Loucy (cell line): ENCODE results near the gene ITSN1.

ENCODE experiments used
- H2AFZ ChIP-seq: fragments of 200-600 bp; sonication (generic); 2 replicates; pipeline ENCODE4 v1.6.0; 2016; ENCODE audit warnings: antibody characterized with exemption, mild to moderate bottlenecking, low read length, moderate library complexity
- H3F3A ChIP-seq: fragments of 200-600 bp; 2 replicates; pipeline ENCODE4 v1.6.0; 2016; ENCODE audit warnings: antibody characterized with exemption, low read depth, mild to moderate bottlenecking
- H3K27me3 ChIP-seq: fragments of 200-600 bp; sonication (generic); 2 replicates; pipeline ENCODE4 v1.6.1; 2014; ENCODE audit warnings: low read length, mild to moderate bottlenecking; ENCODE audit not compliant: insufficient read depth, poor library complexity, severe bottlenecking
- H3K36me3 ChIP-seq: fragments of 200-600 bp; sonication (generic); 2 replicates; pipeline ENCODE4 v1.6.1; 2016; ENCODE audit warnings: low read length; ENCODE audit not compliant: insufficient read depth
- H3K4me1 ChIP-seq: fragments of 200-600 bp; sonication (generic); 2 replicates; pipeline ENCODE4 v1.5.1; 2014; ENCODE audit warnings: low read length, mild to moderate bottlenecking; ENCODE audit not compliant: insufficient read depth, poor library complexity, severe bottlenecking
- H3K4me2 ChIP-seq: fragments of 200-600 bp; sonication (generic); 2 replicates; pipeline ENCODE4 v1.6.0; 2014; ENCODE audit warnings: antibody characterized with exemption, low read length, low read depth, mild to moderate bottlenecking; ENCODE audit not compliant: poor library complexity, severe bottlenecking
- H3K4me3 ChIP-seq: fragments of 200-600 bp; sonication (generic); 2 replicates; pipeline ENCODE4 v1.5.1; 2014; ENCODE audit warnings: low read length, mild to moderate bottlenecking, mixed read lengths; ENCODE audit not compliant: poor library complexity, severe bottlenecking
- H3K79me2 ChIP-seq: fragments of 200-600 bp; sonication (generic); 2 replicates; pipeline ENCODE4 v1.6.1; 2014; ENCODE audit warnings: low read length; ENCODE audit not compliant: insufficient read depth
- H3K9ac ChIP-seq: fragments of 200-600 bp; sonication (generic); 2 replicates; pipeline ENCODE4 v1.6.0; 2014; ENCODE audit warnings: mild to moderate bottlenecking, low read depth, low read length, moderate library complexity; ENCODE audit not compliant: poor library complexity, severe bottlenecking
- H3K9me2 ChIP-seq: fragments of 200-600 bp; sonication (generic); replicated peaks from 2 replicates; pipeline ENCODE4 v1.6.1; 2016; ENCODE audit warnings: low read depth, low read length, mixed read lengths
- H3K9me3 ChIP-seq: fragments of 200-600 bp; sonication (generic); 2 replicates; pipeline ENCODE4 v1.6.1; 2014; ENCODE audit warnings: mild to moderate bottlenecking, antibody characterized with exemption, low read length, low read depth; ENCODE audit not compliant: insufficient read depth
- H4K20me1 ChIP-seq: fragments of 200-600 bp; sonication (generic); 2 replicates; pipeline ENCODE4 v1.6.0; 2014; ENCODE audit warnings: antibody characterized with exemption, low read length, mild to moderate bottlenecking; ENCODE audit not compliant: insufficient read depth, poor library complexity, severe bottlenecking
- EZH2phosphoT487 ChIP-seq: fragments of 200-600 bp; IDR thresholded peaks from 2 replicates; pipeline ENCODE4 v1.6.1; 2018; ENCODE audit warnings: antibody characterized with exemption, mild to moderate bottlenecking, moderate library complexity, borderline replicate concordance
- TF ChIP-seq, protein P1 (sequence below): fragments of 200-600 bp; sonication (generic); conservative IDR thresholded peaks from 2 replicates; pipeline ENCODE4 v1.5.1; 2014; ENCODE audit warnings: mild to moderate bottlenecking, antibody characterized with exemption, low read length

ITSN1 gene

DNA sequence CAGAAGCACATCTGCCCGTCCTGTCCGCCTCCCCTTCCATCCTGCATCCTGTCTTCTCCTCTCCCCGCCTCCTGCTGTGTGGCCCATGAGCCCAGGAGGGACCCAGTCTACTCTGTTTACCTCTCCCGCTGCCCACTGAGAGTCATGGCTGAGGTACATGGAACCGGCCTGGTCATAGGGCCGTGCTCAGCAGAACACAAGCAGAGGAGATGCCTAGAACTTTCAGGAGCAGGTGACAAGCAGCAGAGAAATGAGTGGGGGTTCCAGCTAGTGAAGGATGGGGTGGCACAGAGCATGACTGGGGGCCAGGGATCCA lies 202.5 kb downstream of the ITSN1 start:
- Histone ChIP-seq H3K9ac (no peak overlapping the region), H3K36me3 (no peaks in the 10 kb centered on the region), H3K79me2 (no peaks in the 10 kb centered on the region), H3K4me3 (no peak overlapping the region), H3K9me2 (no peaks in the 10 kb centered on the region), H3F3A (no peaks in the 10 kb centered on the region), H4K20me1 (no peaks in the 10 kb centered on the region), H3K9me3 (no peaks in the 10 kb centered on the region; the same call in 1 of the 2 replicates), H3K4me2 (no peak overlapping the region), H3K4me1 (peaks cover 6% of the 10 kb centered on the region), H2AFZ (no peak overlapping the region), H3K27me3 (no peaks in the 10 kb centered on the region)
- TF ChIP-seq, protein P1, sequence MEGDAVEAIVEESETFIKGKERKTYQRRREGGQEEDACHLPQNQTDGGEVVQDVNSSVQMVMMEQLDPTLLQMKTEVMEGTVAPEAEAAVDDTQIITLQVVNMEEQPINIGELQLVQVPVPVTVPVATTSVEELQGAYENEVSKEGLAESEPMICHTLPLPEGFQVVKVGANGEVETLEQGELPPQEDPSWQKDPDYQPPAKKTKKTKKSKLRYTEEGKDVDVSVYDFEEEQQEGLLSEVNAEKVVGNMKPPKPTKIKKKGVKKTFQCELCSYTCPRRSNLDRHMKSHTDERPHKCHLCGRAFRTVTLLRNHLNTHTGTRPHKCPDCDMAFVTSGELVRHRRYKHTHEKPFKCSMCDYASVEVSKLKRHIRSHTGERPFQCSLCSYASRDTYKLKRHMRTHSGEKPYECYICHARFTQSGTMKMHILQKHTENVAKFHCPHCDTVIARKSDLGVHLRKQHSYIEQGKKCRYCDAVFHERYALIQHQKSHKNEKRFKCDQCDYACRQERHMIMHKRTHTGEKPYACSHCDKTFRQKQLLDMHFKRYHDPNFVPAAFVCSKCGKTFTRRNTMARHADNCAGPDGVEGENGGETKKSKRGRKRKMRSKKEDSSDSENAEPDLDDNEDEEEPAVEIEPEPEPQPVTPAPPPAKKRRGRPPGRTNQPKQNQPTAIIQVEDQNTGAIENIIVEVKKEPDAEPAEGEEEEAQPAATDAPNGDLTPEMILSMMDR: no peak
- TF ChIP-seq EZH2phosphoT487: no peak

DNA sequence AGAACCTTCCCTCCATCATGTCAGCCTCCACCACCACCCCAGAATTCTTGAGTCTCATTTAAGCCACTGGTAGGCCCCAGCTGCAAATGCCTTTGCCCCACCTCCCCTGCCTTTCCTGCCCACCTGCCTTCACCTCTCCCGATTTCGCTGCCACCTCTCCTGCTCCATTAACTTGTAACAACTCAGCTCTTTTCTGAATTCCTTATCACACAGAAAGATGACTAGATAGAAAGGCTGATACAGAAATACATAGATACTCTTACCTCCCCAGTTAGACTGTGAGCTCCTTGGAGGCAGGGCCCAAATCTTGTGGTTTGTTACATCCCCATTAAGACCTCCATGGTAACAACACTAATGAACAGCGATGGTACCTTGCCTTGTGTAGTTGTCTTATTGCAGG lies 203.8 kb downstream of the ITSN1 start:
- Histone ChIP-seq H3K79me2 (no peaks in the 10 kb centered on the region), H3K36me3 (no peaks in the 10 kb centered on the region), H4K20me1 (no peaks in the 10 kb centered on the region), H2AFZ (no peak overlapping the region), H3K9me3 (no peaks in the 10 kb centered on the region; the same call in 1 of the 2 replicates), H3K9ac (no peak overlapping the region), H3K4me2 (no peak overlapping the region), H3K27me3 (no peaks in the 10 kb centered on the region), H3K4me1 (peaks cover 6% of the 10 kb centered on the region), H3K4me3 (no peak overlapping the region), H3K9me2 (no peaks in the 10 kb centered on the region), H3F3A (no peaks in the 10 kb centered on the region)
- TF ChIP-seq, protein P1: no peak
- TF ChIP-seq EZH2phosphoT487: no peak

DNA sequence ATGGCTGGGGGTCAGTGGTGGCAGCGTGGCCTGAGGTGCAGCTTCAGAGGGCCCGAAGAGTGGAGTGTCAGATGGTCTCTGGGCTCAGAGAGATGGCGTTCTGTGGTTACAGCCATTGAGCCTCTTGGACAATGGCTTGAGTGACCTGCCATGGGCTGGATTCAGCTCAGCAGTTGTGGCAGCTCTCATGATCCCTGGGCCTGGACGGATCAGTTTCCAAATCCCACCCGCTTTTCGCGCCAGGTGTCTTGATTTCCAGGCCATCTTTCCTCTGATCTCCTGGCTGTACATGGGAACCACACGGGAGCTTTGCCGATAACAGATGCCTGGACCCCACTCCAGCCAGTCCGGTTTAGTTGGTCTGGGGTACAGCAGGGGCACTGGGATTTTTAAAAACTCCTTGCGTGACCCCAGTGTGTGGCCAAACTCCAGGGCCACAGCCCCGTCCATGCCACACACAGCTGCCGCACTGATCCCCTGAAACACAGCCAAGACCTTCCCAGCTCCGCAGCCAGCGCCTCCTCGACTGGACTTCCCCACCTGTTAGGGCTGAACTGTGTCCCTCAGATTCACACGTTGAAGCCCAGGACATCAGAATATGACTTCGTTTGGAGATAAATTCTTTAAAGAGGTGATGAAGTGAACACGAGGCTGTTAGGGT lies 205.4 kb downstream of the ITSN1 start:
- Histone ChIP-seq H3K9me3 (no peaks in the 10 kb centered on the region; the same call in 1 of the 2 replicates), H3K4me1 (peaks cover 6% of the 10 kb centered on the region), H3K9me2 (no peaks in the 10 kb centered on the region), H3K4me2 (no peak overlapping the region), H2AFZ (no peak overlapping the region), H3K27me3 (no peaks in the 10 kb centered on the region), H3F3A (no peaks in the 10 kb centered on the region), H3K36me3 (no peaks in the 10 kb centered on the region), H3K9ac (no peak overlapping the region), H4K20me1 (no peaks in the 10 kb centered on the region), H3K4me3 (no peak overlapping the region), H3K79me2 (no peaks in the 10 kb centered on the region)
- TF ChIP-seq, protein P1: no peak
- TF ChIP-seq EZH2phosphoT487: no peak
